Peyer's patch (tissue), 4 donors: Measurements from ENCODE around the gene ITGB4. TPM values are rescaled to one million over a fixed set of nuclear protein-coding genes. Genes with fewer than 3 reads are reported as not detected.
A peak's percentile ranks its signal among the peaks of the same experiment; 100 is the strongest.

Experiments
- DNase-seq, 3 donors: peaks; one replicate each; pipeline ENCODE4 v3.0.0-alpha.2; 2017 to 2019
- H3K27ac ChIP-seq, 4 donors: fragments of 200-600 bp; sonication (generic); one replicate each; pipeline ENCODE4 v1.5.1; 2016 to 2019
- H3K27me3 ChIP-seq, 2 donors: fragments of 200-600 bp; sonication (generic); one replicate each; pipeline ENCODE4 v1.5.1; 2019
- H3K36me3 ChIP-seq, 3 donors: fragments of 200-600 bp; sonication (generic); one replicate each; pipeline ENCODE4 v1.5.1; 2016 to 2019
- H3K4me1 ChIP-seq, 4 donors: fragments of 200-600 bp; sonication (generic); one replicate each; pipeline ENCODE4 v1.5.1; 2016 to 2019
- H3K4me3 ChIP-seq, 4 donors: fragments of 200-600 bp; sonication (generic); 1 replicate in 3 of 4; 2 replicates in 1 of 4; pipeline ENCODE4 v1.5.1; 2016 to 2019; ENCODE audit warnings: mild to moderate bottlenecking in 1 of 4
- H3K9me3 ChIP-seq, 4 donors: fragments of 200-600 bp; sonication (generic); one replicate each; pipeline ENCODE4 v1.5.1; 2016 to 2019; ENCODE audit warnings: mild to moderate bottlenecking in 1 of 4
- CTCF ChIP-seq, 6 experiments: fragments of 450-650 bp in 4 of 6; fragments of 200-600 bp in 2 of 6; sonication (generic) in 1 of 6; IDR thresholded peaks; one replicate each; pipeline ENCODE4 v1.5.1; 2017 to 2019; ENCODE audit warnings: antibody characterized with exemption in 6 of 6, mild to moderate bottlenecking in 3 of 6, moderate library complexity in 1 of 6
- POLR2A ChIP-seq, 2 donors: fragments of 450-650 bp; IDR thresholded peaks; one replicate each; pipeline ENCODE4 v1.5.1; 2017; ENCODE audit warnings: antibody characterized with exemption in 2 of 2, mild to moderate bottlenecking in 2 of 2, moderate library complexity in 2 of 2
- total RNA-seq, 4 donors: library from RNA; depleted of rRNA; stranded (reverse); fragments of >200 nt; gene quantifications; one replicate each; pipeline ENCODE4 v1.1.0, GENCODE V29; 2016

The ITGB4 gene
- total RNA-seq, 4 donors from 2014 or later, result 80.0 to 368 (median 219) TPM

GRCh38 chr17:75740215-75740614 is 19.0 kb downstream of the ITGB4 start:
- no peak for DNase-seq
- no peaks in the 10 kb centered on the region for H3K9me3 ChIP-seq
- peaks cover 0 to 85% (median 0%) of the 10 kb centered on the region in 3 donors for H3K36me3 ChIP-seq
- TF ChIP-seq CTCF (IDR thresholded peaks at IDR 0.05) (no peak), POLR2A (IDR thresholded peaks at IDR 0.05) (no peak)
- H3K4me1 ChIP-seq, result no peaks in the 10 kb centered on the region
- no peaks in the 10 kb centered on the region for H3K27me3 ChIP-seq
- no peak overlapping the region for H3K4me3 ChIP-seq
- H3K27ac ChIP-seq, result no peak overlapping the region

GRCh38 chr17:75740631-75741077 is 19.4 kb downstream of the ITGB4 start:
- Histone ChIP-seq H3K4me1 (no peaks in the 10 kb centered on the region), H3K4me3 (no peak overlapping the region), H3K27ac (no peak overlapping the region), H3K9me3 (no peaks in the 10 kb centered on the region), H3K27me3 (no peaks in the 10 kb centered on the region), H3K36me3 (peaks cover 0 to 87% (median 0%) of the 10 kb centered on the region in 3 donors)
- no peak for DNase-seq
- TF ChIP-seq POLR2A (IDR thresholded peaks at IDR 0.05) (no peak), CTCF (IDR thresholded peaks at IDR 0.05) (no peak)

- Histone ChIP-seq H3K27me3 (no peaks in the 10 kb centered on the region), H3K27ac (no peak overlapping the region), H3K36me3 (peaks cover 0 to 82% (median 0%) of the 10 kb centered on the region in 3 donors), H3K4me3 (no peak overlapping the region), H3K4me1 (no peaks in the 10 kb centered on the region), H3K9me3 (no peaks in the 10 kb centered on the region)
- no peak for DNase-seq
- TF ChIP-seq POLR2A (IDR thresholded peaks at IDR 0.05) (no peak), CTCF (IDR thresholded peaks at IDR 0.05) (no peak)
Observed at GRCh38 chr17:75742337-75742736, 21.1 kb downstream of the ITGB4 start.

GRCh38 chr17:75743625-75744206 is 22.5 kb downstream of the ITGB4 start:
- Histone ChIP-seq H3K4me3 (no peak overlapping the region), H3K36me3 (peaks cover 0 to 81% (median 0%) of the 10 kb centered on the region in 3 donors), H3K9me3 (no peaks in the 10 kb centered on the region), H3K27ac (no peak overlapping the region), H3K27me3 (no peaks in the 10 kb centered on the region), H3K4me1 (no peaks in the 10 kb centered on the region)
- DNase-seq, result no peak
- no peak for TF ChIP-seq POLR2A (IDR thresholded peaks at IDR 0.05)

GRCh38 chr17:75748706-75749105 is 27.4 kb downstream of the ITGB4 start:
- Histone ChIP-seq H3K9me3 (no peaks in the 10 kb centered on the region), H3K27ac (no peak overlapping the region), H3K4me1 (peaks cover 0 to 4% (median 2%) of the 10 kb centered on the region in 4 donors), H3K36me3 (peaks cover 0 to 83% (median 0%) of the 10 kb centered on the region in 3 donors), H3K27me3 (no peaks in the 10 kb centered on the region), H3K4me3 (no peak overlapping the region)
- no peak for DNase-seq
- TF ChIP-seq POLR2A (IDR thresholded peaks at IDR 0.05) (no peak), CTCF (IDR thresholded peaks at IDR 0.05) (no peak)

- no peaks in the 10 kb centered on the region for H3K27me3 ChIP-seq
- TF ChIP-seq CTCF (IDR thresholded peaks at IDR 0.05) (peak; percentile 72 to 97 (median 89)), POLR2A (IDR thresholded peaks at IDR 0.05) (no peak)
- H3K36me3 ChIP-seq, result peaks cover 0 to 86% (median 0%) of the 10 kb centered on the region in 3 donors
- H3K4me1 ChIP-seq, result peaks cover 0 to 14% (median 7%) of the 10 kb centered on the region in 4 donors
- DNase-seq, result peak; percentile 90 to 95 (median 92)
- H3K4me3 ChIP-seq, result peak overlapping the region in 1 of 4 donors; percentile 3
- no peaks in the 10 kb centered on the region for H3K9me3 ChIP-seq
- no peak overlapping the region for H3K27ac ChIP-seq
Observed at GRCh38 chr17:75749545-75750389, 28.5 kb downstream of the ITGB4 start.
